GM12865 (cell line): ENCODE data around the gene EDEM2.
"Not testable (repeated sequence)": the region's sequence is repeated elsewhere in the genome, so short reads cannot be mapped to it uniquely, and the experiment has no call there.

Source experiments
- DNase-seq: peaks from one replicate; pipeline ENCODE4 v3.0.0; 2010; ENCODE audit warnings: low read depth
- H3K4me3 ChIP-seq: 2 replicates; pipeline ENCODE4 v1.5.1; 2011; ENCODE audit warnings: mild to moderate bottlenecking, low read depth, low read length, control low read depth
- TF ChIP-seq, protein P1 (sequence below): IDR thresholded peaks from 2 replicates; pipeline ENCODE4 v1.5.1; 2011; ENCODE audit warnings: low read length, control low read depth, low read depth, inconsistent platforms; ENCODE audit not compliant: insufficient read depth; ENCODE audit errors: missing control alignments

The EDEM2 gene

GRCh38 chr20:35120012-35120701 is 27.0 kb downstream of the EDEM2 start:
- DNase-seq: no peak
- no peak overlapping the region for H3K4me3 ChIP-seq
- TF ChIP-seq, protein P1, sequence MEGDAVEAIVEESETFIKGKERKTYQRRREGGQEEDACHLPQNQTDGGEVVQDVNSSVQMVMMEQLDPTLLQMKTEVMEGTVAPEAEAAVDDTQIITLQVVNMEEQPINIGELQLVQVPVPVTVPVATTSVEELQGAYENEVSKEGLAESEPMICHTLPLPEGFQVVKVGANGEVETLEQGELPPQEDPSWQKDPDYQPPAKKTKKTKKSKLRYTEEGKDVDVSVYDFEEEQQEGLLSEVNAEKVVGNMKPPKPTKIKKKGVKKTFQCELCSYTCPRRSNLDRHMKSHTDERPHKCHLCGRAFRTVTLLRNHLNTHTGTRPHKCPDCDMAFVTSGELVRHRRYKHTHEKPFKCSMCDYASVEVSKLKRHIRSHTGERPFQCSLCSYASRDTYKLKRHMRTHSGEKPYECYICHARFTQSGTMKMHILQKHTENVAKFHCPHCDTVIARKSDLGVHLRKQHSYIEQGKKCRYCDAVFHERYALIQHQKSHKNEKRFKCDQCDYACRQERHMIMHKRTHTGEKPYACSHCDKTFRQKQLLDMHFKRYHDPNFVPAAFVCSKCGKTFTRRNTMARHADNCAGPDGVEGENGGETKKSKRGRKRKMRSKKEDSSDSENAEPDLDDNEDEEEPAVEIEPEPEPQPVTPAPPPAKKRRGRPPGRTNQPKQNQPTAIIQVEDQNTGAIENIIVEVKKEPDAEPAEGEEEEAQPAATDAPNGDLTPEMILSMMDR: no peak

GRCh38 chr20:35117629-35118028 is 29.5 kb downstream of the EDEM2 start:
- DNase-seq: no peak
- TF ChIP-seq, protein P1: no peak
- H3K4me3 ChIP-seq: no peak overlapping the region

- no peak overlapping the region for H3K4me3 ChIP-seq
- DNase-seq: no peak
- TF ChIP-seq, protein P1: no peak
Observed at GRCh38 chr20:35117196-35117595, 29.9 kb downstream of the EDEM2 start.

DNA sequence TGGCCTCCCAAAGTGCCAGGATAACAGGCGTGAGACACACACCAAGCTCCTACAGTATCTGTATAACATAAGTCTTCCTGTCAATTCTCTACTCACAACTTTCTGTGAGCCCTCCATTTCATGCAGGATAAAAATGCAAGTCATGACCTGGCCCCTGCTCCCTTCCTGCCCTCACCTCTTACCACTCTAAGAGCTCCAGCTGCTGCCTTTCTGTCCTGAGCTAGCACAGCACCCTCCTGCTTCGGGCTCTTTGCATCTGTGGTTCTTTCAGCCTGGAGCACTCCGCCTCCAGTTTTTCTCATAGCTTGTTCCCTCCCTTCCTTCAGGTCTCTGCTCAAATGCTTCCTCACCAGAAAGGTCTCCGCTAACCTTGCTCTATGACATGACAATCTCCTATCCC is 30.9 kb downstream of the EDEM2 start:
- no peak overlapping the region for H3K4me3 ChIP-seq
- no peak for DNase-seq
- TF ChIP-seq, protein P1: no peak

GRCh38 chr20:35115606-35116005 is 31.5 kb downstream of the EDEM2 start:
- no peak overlapping the region for H3K4me3 ChIP-seq
- DNase-seq: no peak
- TF ChIP-seq, protein P1: no peak

DNA sequence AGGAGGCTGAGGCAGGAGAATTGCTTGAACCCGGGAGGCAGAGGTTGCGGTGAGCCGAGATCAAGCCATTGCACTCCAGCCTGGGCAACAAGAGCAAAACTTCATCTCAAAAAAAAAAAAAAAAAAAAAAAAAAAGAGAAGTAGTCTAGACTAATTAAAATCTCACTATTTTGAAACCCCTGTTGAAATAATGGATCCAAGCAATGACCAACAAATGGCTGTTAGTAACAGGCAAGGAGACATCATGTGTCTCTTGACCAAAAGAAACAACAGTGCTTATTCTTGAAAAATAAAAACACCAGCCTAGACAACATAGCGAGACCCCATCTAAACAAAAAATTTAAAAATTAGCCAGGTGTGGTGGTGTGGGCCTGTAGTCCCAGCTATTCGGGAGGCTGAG is 34.9 kb downstream of the EDEM2 start:
- not testable (repeated sequence) for DNase-seq, H3K4me3 ChIP-seq

- TF ChIP-seq, protein P1: no peak
- DNase-seq: no peak
- H3K4me3 ChIP-seq: no peak overlapping the region
Observed at GRCh38 chr20:35111141-35111888, 35.8 kb downstream of the EDEM2 start.
